ENCODE measurements around the gene KIF18B. TPM values are rescaled to one million over a fixed set of nuclear protein-coding genes. Genes with fewer than 3 reads are reported as not detected.

KIF18B gene
- total RNA-seq, 3 donors from 2014 or later = 0.15 to 0.64 TPM; not detected in 1

GRCh38 chr17:44917456-44917855 lies 30.1 kb downstream of the KIF18B start:
- Histone ChIP-seq H3K4me3 (no peak overlapping the region), H3K9me3 (no peaks in the 10 kb centered on the region), H3K36me3 (no peaks in the 10 kb centered on the region), H3K27ac (peak overlapping the region; percentile 72 to 87), H3K27me3 (no peaks in the 10 kb centered on the region), H3K4me1 (peaks cover 0 to 10% of the 10 kb centered on the region in 2 donors)
- intact Hi-C loops (cut with DNase I; ENCODE audit: low total_unique reads) = loop anchor here (5.0 to 10.0 kb wide), 2 partner anchors 105 to 187 kb away; no protein-coding TSS in a partner anchor
- DNase-seq (ENCODE audit: low spot score in 2 of 2) = peak in 1 of 2 donors; percentile 34
- TF ChIP-seq CTCF (IDR thresholded peaks at IDR 0.05) (no peak), POLR2AphosphoS5 (IDR thresholded peaks at IDR 0.05) (no peak), POLR2A (IDR thresholded peaks at IDR 0.05) (no peak)

GRCh38 chr17:44916781-44917241 lies 30.8 kb downstream of the KIF18B start:
- peak; percentile 65 to 84 for DNase-seq (ENCODE audit: low spot score in 2 of 2)
- intact Hi-C loops (cut with DNase I; ENCODE audit: low total_unique reads) = loop anchor here (5.0 to 10.0 kb wide), 2 partner anchors 105 to 188 kb away; no protein-coding TSS in a partner anchor
- TF ChIP-seq POLR2AphosphoS5 (IDR thresholded peaks at IDR 0.05) = peak in 2 of 3 donors; percentile 38 to 47
- TF ChIP-seq CTCF (IDR thresholded peaks at IDR 0.05) = no peak
- TF ChIP-seq POLR2A (IDR thresholded peaks at IDR 0.05) = no peak

GRCh38 chr17:44915862-44916780 lies 31.5 kb downstream of the KIF18B start:
- Histone ChIP-seq H3K9me3 (no peaks in the 10 kb centered on the region), H3K36me3 (no peaks in the 10 kb centered on the region), H3K4me1 (peaks cover 0 to 10% of the 10 kb centered on the region in 2 donors), H3K27me3 (no peaks in the 10 kb centered on the region), H3K27ac (peak overlapping the region; percentile 87), H3K4me3 (no peak overlapping the region)
- no peak for TF ChIP-seq CTCF (IDR thresholded peaks at IDR 0.05)
- TF ChIP-seq POLR2A (IDR thresholded peaks at IDR 0.05) = no peak
- no peak for TF ChIP-seq POLR2AphosphoS5 (IDR thresholded peaks at IDR 0.05)
- intact Hi-C loops (cut with DNase I; ENCODE audit: low total_unique reads) = loop anchor here (5.0 to 10.0 kb wide), 2 partner anchors 106 to 189 kb away; no protein-coding TSS in a partner anchor
- peak in 1 of 2 donors; percentile 42 for DNase-seq (ENCODE audit: low spot score in 2 of 2)

More at GRCh38 chr17:44916781-44917241, 30.8 kb downstream of the KIF18B start:
- Histone ChIP-seq H3K27me3 (no peaks in the 10 kb centered on the region), H3K4me3 (no peak overlapping the region), H3K36me3 (no peaks in the 10 kb centered on the region), H3K9me3 (no peaks in the 10 kb centered on the region), H3K27ac (peak overlapping the region; percentile 87), H3K4me1 (peaks cover 0 to 10% of the 10 kb centered on the region in 2 donors)

GRCh38 chr17:44915321-44915726 lies 32.2 kb downstream of the KIF18B start, which contains the start of gene GFAP:
GFAP (minus strand) TSS chr17:44915500; CDS start chr17:44915486, 14 bp downstream.
- Histone ChIP-seq H3K36me3 (no peaks in the 10 kb centered on the region), H3K27me3 (no peaks in the 10 kb centered on the region), H3K4me3 (no peak within 1 kb of the TSS), H3K9me3 (no peaks in the 10 kb centered on the region), H3K4me1 (peaks cover 0 to 10% of the 10 kb centered on the region in 2 donors), H3K27ac (peak within 1 kb of the TSS; percentile 87)
- TF ChIP-seq POLR2A (IDR thresholded peaks at IDR 0.05) (no peak), CTCF (IDR thresholded peaks at IDR 0.05) (no peak), POLR2AphosphoS5 (IDR thresholded peaks at IDR 0.05) (no peak)
- intact Hi-C loops (cut with DNase I; ENCODE audit: low total_unique reads) = loop anchor here (5.0 to 10.0 kb wide), 2 partner anchors 107 to 189 kb away; no protein-coding TSS in a partner anchor
- DNase-seq (ENCODE audit: low spot score in 2 of 2) = peak in 1 of 2 donors; percentile 50
